ENCODE data around the gene DST.

- TF ChIP-seq, protein P1, sequence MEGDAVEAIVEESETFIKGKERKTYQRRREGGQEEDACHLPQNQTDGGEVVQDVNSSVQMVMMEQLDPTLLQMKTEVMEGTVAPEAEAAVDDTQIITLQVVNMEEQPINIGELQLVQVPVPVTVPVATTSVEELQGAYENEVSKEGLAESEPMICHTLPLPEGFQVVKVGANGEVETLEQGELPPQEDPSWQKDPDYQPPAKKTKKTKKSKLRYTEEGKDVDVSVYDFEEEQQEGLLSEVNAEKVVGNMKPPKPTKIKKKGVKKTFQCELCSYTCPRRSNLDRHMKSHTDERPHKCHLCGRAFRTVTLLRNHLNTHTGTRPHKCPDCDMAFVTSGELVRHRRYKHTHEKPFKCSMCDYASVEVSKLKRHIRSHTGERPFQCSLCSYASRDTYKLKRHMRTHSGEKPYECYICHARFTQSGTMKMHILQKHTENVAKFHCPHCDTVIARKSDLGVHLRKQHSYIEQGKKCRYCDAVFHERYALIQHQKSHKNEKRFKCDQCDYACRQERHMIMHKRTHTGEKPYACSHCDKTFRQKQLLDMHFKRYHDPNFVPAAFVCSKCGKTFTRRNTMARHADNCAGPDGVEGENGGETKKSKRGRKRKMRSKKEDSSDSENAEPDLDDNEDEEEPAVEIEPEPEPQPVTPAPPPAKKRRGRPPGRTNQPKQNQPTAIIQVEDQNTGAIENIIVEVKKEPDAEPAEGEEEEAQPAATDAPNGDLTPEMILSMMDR (IDR thresholded peaks at IDR 0.05 in 4 of 5, conservative IDR thresholded peaks at IDR 0.05 in 1 of 5) = no peak
- TF ChIP-seq POLR2A (IDR thresholded peaks at IDR 0.05) = no peak
These were observed 67.0 kb downstream of the DST start for GRCh38 chr6:56575736-56576135.

Measured in gastrocnemius medialis (tissue), 4 donors.